ENCODE data around the gene ANGPT4.
A peak's percentile ranks its signal among the peaks of the same experiment; 100 is the strongest.

DNA sequence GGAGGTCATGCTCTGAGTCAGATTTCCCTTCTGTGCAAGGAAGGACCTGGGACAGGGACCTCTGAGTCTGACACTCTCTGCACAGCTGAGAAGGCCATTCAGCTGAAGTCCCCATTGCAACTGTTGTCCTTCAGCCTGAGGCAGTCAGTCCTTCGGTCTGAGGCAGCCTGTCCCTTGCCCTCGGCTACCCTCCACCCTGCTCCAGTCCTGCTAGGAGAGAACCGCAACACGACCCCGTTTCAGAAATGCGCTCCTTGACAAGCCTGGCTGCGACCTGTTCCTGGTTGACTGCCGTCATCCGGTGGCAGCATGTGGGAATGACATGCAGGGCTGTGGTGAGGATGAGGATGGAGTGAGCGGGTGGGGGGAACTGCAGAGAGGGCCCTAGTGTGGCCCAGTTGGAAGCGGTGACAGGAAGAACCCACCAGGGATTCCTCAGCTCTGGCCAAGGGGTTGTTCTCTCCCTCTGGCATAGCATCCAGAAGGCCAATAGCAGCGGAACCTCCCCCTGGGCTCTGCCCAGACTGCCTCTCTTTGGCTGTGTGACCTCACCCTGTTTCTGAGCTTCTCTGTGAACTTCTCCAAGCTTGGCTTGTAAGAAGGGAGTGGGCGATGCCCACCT lies 40.3 kb upstream of the ANGPT4 start:
- TF ChIP-seq, protein P1, sequence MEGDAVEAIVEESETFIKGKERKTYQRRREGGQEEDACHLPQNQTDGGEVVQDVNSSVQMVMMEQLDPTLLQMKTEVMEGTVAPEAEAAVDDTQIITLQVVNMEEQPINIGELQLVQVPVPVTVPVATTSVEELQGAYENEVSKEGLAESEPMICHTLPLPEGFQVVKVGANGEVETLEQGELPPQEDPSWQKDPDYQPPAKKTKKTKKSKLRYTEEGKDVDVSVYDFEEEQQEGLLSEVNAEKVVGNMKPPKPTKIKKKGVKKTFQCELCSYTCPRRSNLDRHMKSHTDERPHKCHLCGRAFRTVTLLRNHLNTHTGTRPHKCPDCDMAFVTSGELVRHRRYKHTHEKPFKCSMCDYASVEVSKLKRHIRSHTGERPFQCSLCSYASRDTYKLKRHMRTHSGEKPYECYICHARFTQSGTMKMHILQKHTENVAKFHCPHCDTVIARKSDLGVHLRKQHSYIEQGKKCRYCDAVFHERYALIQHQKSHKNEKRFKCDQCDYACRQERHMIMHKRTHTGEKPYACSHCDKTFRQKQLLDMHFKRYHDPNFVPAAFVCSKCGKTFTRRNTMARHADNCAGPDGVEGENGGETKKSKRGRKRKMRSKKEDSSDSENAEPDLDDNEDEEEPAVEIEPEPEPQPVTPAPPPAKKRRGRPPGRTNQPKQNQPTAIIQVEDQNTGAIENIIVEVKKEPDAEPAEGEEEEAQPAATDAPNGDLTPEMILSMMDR (IDR thresholded peaks at IDR 0.05; ENCODE audit: low read length) = peak; percentile 99
- TF ChIP-seq EZH2 (IDR thresholded peaks at IDR 0.05; ENCODE audit: borderline replicate concordance, low read length) = no peak

Measured in OCI-LY1 (cell line).